Ishikawa (cell line): ENCODE results near the gene MAST2.
A peak's percentile ranks its signal among the peaks of the same experiment; 100 is the strongest.

Source experiments
- CEBPB ChIP-seq: IDR thresholded peaks from 2 replicates; pipeline ENCODE4 v1.6.1; 2012
- CREB1 ChIP-seq: IDR thresholded peaks from 2 replicates; pipeline ENCODE4 v1.6.1; 2012; ENCODE audit warnings: low read depth
- EGR1 ChIP-seq: IDR thresholded peaks from 2 replicates; pipeline ENCODE4 v1.6.1; 2012
- EP300 ChIP-seq: IDR thresholded peaks from 2 replicates; pipeline ENCODE4 v1.6.1; 2012; ENCODE audit warnings: borderline replicate concordance
- FOXM1 ChIP-seq: IDR thresholded peaks from 2 replicates; pipeline ENCODE4 v1.6.1; 2012; ENCODE audit warnings: low read depth, borderline replicate concordance
- NFIC ChIP-seq: IDR thresholded peaks from 2 replicates; pipeline ENCODE4 v1.6.1; 2012
- RAD21 ChIP-seq: IDR thresholded peaks from 2 replicates; pipeline ENCODE4 v1.6.1; 2012; ENCODE audit warnings: low read depth
- TAF1 ChIP-seq: IDR thresholded peaks from 2 replicates; pipeline ENCODE4 v1.6.1; 2012; ENCODE audit warnings: low read depth, mild to moderate bottlenecking
- TCF12 ChIP-seq: IDR thresholded peaks from 2 replicates; pipeline ENCODE4 v1.6.1; 2012; ENCODE audit warnings: low read depth
- TEAD4 ChIP-seq: IDR thresholded peaks from 2 replicates; pipeline ENCODE4 v1.6.1; 2012
- YY1 ChIP-seq: IDR thresholded peaks from 2 replicates; pipeline ENCODE4 v1.6.1; 2012; ENCODE audit warnings: low read depth
- ZBTB7A ChIP-seq: IDR thresholded peaks from 2 replicates; pipeline ENCODE4 v1.6.1; 2012; ENCODE audit warnings: low read depth
- TF ChIP-seq, protein P1 (sequence below): IDR thresholded peaks from 2 replicates; pipeline ENCODE4 v1.6.1; 2012
- TF ChIP-seq, protein P2 (sequence below): IDR thresholded peaks from 2 replicates; pipeline ENCODE4 v1.6.1; 2012
- TF ChIP-seq, protein P3 (sequence below): IDR thresholded peaks from 2 replicates; pipeline ENCODE4 v1.6.1; 2012; ENCODE audit warnings: low read depth, mild to moderate bottlenecking

The MAST2 gene

DNA sequence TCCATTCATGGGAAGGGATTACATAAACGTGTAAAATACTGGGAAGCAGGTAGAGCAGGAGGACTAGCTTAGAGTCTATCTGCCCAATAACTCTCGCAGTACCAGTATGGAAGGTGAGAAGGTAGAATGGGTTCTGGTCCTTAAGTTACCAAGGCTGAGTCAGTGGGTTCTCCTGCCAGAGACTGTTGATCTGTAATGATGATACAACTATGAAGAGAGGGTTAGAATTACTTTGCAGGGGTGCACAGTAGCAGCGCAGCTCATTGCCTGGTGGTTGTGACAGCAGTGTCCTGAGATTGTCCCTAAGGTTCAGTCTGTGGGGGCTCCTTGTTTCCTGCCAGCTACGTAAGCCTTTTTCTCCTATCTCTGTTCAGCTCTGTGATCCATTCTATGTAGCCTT is 2.5 kb upstream of the MAST2 start:
- TF ChIP-seq EGR1 (no peak), CEBPB (no peak), CREB1 (no peak), TAF1 (no peak), YY1 (no peak), RAD21 (no peak), ZBTB7A (no peak), NFIC (no peak), EP300 (no peak), TEAD4 (no peak), FOXM1 (no peak), TCF12 (no peak)
- TF ChIP-seq, protein P1, sequence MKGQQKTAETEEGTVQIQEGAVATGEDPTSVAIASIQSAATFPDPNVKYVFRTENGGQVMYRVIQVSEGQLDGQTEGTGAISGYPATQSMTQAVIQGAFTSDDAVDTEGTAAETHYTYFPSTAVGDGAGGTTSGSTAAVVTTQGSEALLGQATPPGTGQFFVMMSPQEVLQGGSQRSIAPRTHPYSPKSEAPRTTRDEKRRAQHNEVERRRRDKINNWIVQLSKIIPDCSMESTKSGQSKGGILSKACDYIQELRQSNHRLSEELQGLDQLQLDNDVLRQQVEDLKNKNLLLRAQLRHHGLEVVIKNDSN, result no peak
- TF ChIP-seq, protein P2, sequence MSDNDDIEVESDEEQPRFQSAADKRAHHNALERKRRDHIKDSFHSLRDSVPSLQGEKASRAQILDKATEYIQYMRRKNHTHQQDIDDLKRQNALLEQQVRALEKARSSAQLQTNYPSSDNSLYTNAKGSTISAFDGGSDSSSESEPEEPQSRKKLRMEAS, result no peak
- TF ChIP-seq, protein P3, sequence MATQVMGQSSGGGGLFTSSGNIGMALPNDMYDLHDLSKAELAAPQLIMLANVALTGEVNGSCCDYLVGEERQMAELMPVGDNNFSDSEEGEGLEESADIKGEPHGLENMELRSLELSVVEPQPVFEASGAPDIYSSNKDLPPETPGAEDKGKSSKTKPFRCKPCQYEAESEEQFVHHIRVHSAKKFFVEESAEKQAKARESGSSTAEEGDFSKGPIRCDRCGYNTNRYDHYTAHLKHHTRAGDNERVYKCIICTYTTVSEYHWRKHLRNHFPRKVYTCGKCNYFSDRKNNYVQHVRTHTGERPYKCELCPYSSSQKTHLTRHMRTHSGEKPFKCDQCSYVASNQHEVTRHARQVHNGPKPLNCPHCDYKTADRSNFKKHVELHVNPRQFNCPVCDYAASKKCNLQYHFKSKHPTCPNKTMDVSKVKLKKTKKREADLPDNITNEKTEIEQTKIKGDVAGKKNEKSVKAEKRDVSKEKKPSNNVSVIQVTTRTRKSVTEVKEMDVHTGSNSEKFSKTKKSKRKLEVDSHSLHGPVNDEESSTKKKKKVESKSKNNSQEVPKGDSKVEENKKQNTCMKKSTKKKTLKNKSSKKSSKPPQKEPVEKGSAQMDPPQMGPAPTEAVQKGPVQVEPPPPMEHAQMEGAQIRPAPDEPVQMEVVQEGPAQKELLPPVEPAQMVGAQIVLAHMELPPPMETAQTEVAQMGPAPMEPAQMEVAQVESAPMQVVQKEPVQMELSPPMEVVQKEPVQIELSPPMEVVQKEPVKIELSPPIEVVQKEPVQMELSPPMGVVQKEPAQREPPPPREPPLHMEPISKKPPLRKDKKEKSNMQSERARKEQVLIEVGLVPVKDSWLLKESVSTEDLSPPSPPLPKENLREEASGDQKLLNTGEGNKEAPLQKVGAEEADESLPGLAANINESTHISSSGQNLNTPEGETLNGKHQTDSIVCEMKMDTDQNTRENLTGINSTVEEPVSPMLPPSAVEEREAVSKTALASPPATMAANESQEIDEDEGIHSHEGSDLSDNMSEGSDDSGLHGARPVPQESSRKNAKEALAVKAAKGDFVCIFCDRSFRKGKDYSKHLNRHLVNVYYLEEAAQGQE, result no peak

DNA sequence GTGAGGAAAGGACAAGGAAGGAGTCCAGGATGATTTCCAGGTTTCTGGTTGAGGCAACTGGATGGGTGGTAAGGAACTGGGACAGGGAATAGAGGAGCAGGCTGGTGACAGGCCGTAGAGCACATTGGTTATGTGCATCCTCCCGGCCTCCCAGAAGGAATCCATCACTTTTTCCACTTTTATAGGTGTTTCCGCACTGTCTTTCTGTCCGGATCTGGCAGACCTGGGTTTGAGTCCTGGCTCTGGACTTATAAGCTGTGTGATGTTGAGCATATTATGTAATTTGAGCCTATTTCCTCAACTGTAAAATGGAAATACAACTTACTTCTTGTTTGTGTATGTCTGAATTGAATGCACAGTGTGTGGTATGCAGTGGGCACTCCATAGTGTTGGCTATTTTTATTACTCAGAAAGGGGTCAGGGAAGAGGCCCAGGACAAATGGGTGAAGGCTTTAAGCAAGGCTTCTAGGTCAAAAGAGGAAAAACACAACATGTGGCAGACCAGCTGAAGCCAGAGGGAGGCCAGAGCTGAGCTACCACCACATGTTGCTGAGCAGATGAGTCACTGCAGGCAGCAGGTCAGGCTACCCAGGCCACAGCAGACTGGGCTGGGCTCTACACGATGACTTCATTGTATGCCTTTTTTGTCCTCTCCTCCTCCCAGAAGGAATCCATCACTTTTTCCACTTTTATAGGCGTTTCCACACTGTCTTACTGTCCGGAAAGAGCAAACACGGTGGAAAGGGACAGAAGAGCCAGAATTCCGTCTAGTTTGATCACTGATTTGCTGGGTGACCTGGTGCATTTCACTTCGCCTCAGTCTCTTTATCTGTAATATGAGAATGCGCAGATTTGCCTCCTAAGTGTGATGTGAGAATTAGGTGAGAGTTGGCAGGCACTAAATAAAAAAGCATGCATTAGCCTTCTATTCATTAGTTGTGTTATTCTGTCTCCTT is 791 bp upstream of the MAST2 start:
- TF ChIP-seq RAD21 (peak; percentile 1; the same call in 1 of the 2 replicates), TEAD4 (no peak), CREB1 (no peak)
- TF ChIP-seq, protein P2, result peak; percentile 79

DNA sequence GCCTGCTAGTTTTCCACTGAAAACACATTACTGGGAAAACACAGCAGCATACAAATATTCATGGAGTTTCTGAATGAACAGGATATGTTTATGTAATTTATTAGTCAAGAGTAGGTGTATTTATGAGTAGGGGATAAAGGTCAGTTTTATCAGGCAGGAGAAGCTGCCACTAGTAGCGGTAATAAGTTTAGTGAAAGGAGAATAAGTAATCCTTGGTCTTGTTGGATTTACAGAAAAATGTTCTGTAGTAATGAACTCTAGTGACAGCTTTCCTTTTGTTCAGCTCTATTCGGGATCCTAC is 1.2 kb downstream of the MAST2 start:
- TF ChIP-seq TCF12, result no peak
- TF ChIP-seq, protein P3, result no peak
- TF ChIP-seq TEAD4, result no peak
- TF ChIP-seq, protein P1, result no peak

DNA sequence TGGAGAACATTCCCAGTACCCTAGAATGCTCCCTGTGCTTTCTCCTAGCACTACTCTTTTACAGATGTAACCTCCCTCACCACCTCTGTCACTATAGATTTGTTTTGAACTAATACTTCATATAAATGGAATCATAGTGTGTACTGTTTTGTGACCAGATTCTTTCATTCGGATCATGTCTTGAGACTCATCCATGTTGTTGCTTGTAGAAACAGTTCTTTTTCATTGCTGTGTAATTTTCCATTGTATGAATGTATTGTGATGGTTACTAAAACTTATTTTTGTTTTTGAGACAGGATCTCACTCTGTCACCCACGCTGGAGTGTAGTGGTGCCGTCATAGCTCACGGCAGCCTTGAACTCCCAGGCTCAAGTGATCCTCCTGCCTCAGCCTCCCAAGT is 2.7 kb downstream of the MAST2 start:
- TF ChIP-seq TCF12, result no peak
- no peak for TF ChIP-seq EGR1
- TF ChIP-seq CEBPB, result no peak
- TF ChIP-seq ZBTB7A, result no peak
- TF ChIP-seq, protein P2, result no peak
- TF ChIP-seq TAF1, result no peak
- no peak for TF ChIP-seq EP300
- no peak for TF ChIP-seq NFIC
- TF ChIP-seq, protein P3, result no peak
- TF ChIP-seq FOXM1, result no peak
- no peak for TF ChIP-seq CREB1
- no peak for TF ChIP-seq YY1
- no peak for TF ChIP-seq RAD21

DNA sequence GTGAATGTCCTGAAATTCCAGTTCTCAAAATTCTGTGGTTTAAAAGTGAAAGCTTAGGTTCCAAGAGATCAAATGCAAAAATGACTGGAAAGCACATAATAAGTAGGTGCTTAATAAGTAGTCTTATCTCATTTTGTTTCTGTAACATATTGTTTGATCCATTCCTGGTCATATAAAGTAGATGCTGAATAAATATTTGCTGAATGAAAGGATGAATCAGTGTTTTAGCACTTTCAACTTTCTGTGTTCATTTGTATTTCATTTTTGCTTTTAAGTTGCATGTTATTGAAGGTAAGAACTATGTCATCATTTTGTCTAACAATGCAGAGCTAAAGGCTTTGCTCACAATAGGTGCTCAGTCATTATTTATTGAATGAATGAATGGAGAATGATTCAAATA is 6.3 kb downstream of the MAST2 start:
- TF ChIP-seq TAF1 (no peak), EGR1 (no peak), NFIC (no peak), FOXM1 (no peak), TEAD4 (no peak), TCF12 (no peak), YY1 (no peak), CEBPB (no peak)
- TF ChIP-seq, protein P3, result no peak
- TF ChIP-seq, protein P2, result no peak
- TF ChIP-seq, protein P1, result no peak
